Measurements from ENCODE around the gene ADH7. TPM values are rescaled to one million over a fixed set of nuclear protein-coding genes. Genes with fewer than 3 reads are reported as not detected.

The ADH7 gene
- total RNA-seq, 4 donors from 2014 or later, result 0.24 to 1.2 (median 0.76) TPM

- DNase-seq (ENCODE audit: low spot score in 2 of 2), result no peak
- H3K4me1 ChIP-seq, result no peaks in the 10 kb centered on the region
- TF ChIP-seq POLR2AphosphoS5 (IDR thresholded peaks at IDR 0.05) (no peak), CTCF (IDR thresholded peaks at IDR 0.05) (no peak), EP300 (IDR thresholded peaks at IDR 0.05) (no peak), POLR2A (IDR thresholded peaks at IDR 0.05) (no peak)
- H3K36me3 ChIP-seq, result no peaks in the 10 kb centered on the region
- H3K9me3 ChIP-seq, result no peaks in the 10 kb centered on the region
- no peaks in the 10 kb centered on the region for H3K27me3 ChIP-seq
- H3K4me3 ChIP-seq, result no peak overlapping the region
- H3K27ac ChIP-seq, result no peak overlapping the region
Measured at GRCh38 chr4:99394896-99395295, 40.2 kb downstream of the ADH7 start.

GRCh38 chr4:99390055-99390454 lies 45.1 kb downstream of the ADH7 start:
- Histone ChIP-seq H3K27ac (peak overlapping the region; percentile 60), H3K4me3 (no peak overlapping the region), H3K4me1 (no peaks in the 10 kb centered on the region), H3K9me3 (no peaks in the 10 kb centered on the region), H3K27me3 (no peaks in the 10 kb centered on the region), H3K36me3 (no peaks in the 10 kb centered on the region)
- WGBS, result 72% methylated on average over 1 of the region's 1 CpG
- TF ChIP-seq CTCF (IDR thresholded peaks at IDR 0.05), result no peak
- no peak for TF ChIP-seq POLR2A (IDR thresholded peaks at IDR 0.05)
- no peak for TF ChIP-seq EP300 (IDR thresholded peaks at IDR 0.05)
- no peak for TF ChIP-seq POLR2AphosphoS5 (IDR thresholded peaks at IDR 0.05)
- no peak for DNase-seq (ENCODE audit: low spot score in 2 of 2)

- Histone ChIP-seq H3K4me3 (no peak overlapping the region), H3K9me3 (no peaks in the 10 kb centered on the region), H3K36me3 (no peaks in the 10 kb centered on the region), H3K27me3 (no peaks in the 10 kb centered on the region), H3K4me1 (peaks cover 3% of the 10 kb centered on the region), H3K27ac (peak overlapping the region; percentile 60)
- TF ChIP-seq CTCF (IDR thresholded peaks at IDR 0.05) (no peak), POLR2A (IDR thresholded peaks at IDR 0.05) (no peak), EP300 (IDR thresholded peaks at IDR 0.05) (no peak), POLR2AphosphoS5 (IDR thresholded peaks at IDR 0.05) (no peak)
- no peak for DNase-seq (ENCODE audit: low spot score in 2 of 2)
Measured at GRCh38 chr4:99389606-99390005, 45.5 kb downstream of the ADH7 start.

GRCh38 chr4:99383833-99384392 lies 51.2 kb downstream of the ADH7 start:
- no peaks in the 10 kb centered on the region for H3K9me3 ChIP-seq
- H3K36me3 ChIP-seq, result no peaks in the 10 kb centered on the region
- peak overlapping the region; percentile 78 for H3K27ac ChIP-seq
- 11% methylated on average over 5 of the region's 5 CpGs for WGBS
- H3K4me1 ChIP-seq, result peaks cover 5% of the 10 kb centered on the region
- peak in 1 of 2 donors; percentile 68 for DNase-seq (ENCODE audit: low spot score in 2 of 2)
- H3K27me3 ChIP-seq, result no peaks in the 10 kb centered on the region
- no peak overlapping the region for H3K4me3 ChIP-seq
- TF ChIP-seq POLR2AphosphoS5 (IDR thresholded peaks at IDR 0.05) (peak in 2 of 3 donors; percentile 82 to 85), EP300 (IDR thresholded peaks at IDR 0.05) (no peak)

- WGBS, result 61% methylated on average over 3 of the region's 3 CpGs
- Histone ChIP-seq H3K27me3 (no peaks in the 10 kb centered on the region), H3K9me3 (no peaks in the 10 kb centered on the region), H3K4me3 (no peak overlapping the region), H3K4me1 (peaks cover 5% of the 10 kb centered on the region), H3K36me3 (no peaks in the 10 kb centered on the region), H3K27ac (peak overlapping the region; percentile 78)
- TF ChIP-seq EP300 (IDR thresholded peaks at IDR 0.05) (no peak), POLR2A (IDR thresholded peaks at IDR 0.05) (no peak), POLR2AphosphoS5 (IDR thresholded peaks at IDR 0.05) (no peak), CTCF (IDR thresholded peaks at IDR 0.05) (no peak)
- no peak for DNase-seq (ENCODE audit: low spot score in 2 of 2)
Measured at GRCh38 chr4:99383399-99383798, 51.7 kb downstream of the ADH7 start.

Measured in suprapubic skin (tissue), 4 donors.